ENCODE measurements around the gene FKBP5.
"Not testable (repeated sequence)": the region's sequence is repeated elsewhere in the genome, so short reads cannot be mapped to it uniquely, and the experiment has no call there.

FKBP5 gene

GRCh38 chr6:35583893-35584688 is 104.6 kb downstream of the FKBP5 start:
- DNase-seq: peak; percentile 16 to 75 (median 60)

- no peak for DNase-seq
Observed at GRCh38 chr6:35582315-35582714, 106.4 kb downstream of the FKBP5 start.

- no peak for DNase-seq
Observed at GRCh38 chr6:35581633-35582032, 107.1 kb downstream of the FKBP5 start.

- no peak for DNase-seq
Observed at GRCh38 chr6:35580836-35581235, 107.9 kb downstream of the FKBP5 start.

GRCh38 chr6:35576682-35577081 is 112.0 kb downstream of the FKBP5 start:
- DNase-seq: no peak

GRCh38 chr6:35573495-35574110 is 115.1 kb downstream of the FKBP5 start:
- DNase-seq: no peak

- DNase-seq: not testable (repeated sequence)
Observed at GRCh38 chr6:35570885-35571330, 117.8 kb downstream of the FKBP5 start.

GRCh38 chr6:35569011-35569461 is 119.7 kb downstream of the FKBP5 start:
- DNase-seq: peak in 3 of 5 experiments; percentile 9 to 28 (median 17)

GRCh38 chr6:35566794-35567193 is 121.9 kb downstream of the FKBP5 start:
- no peak for DNase-seq

GRCh38 chr6:35564733-35565132 is 124.0 kb downstream of the FKBP5 start:
- DNase-seq: no peak

- no peak for DNase-seq
Observed at GRCh38 chr6:35562060-35562459, 126.7 kb downstream of the FKBP5 start.

GRCh38 chr6:35561113-35561512 is 127.6 kb downstream of the FKBP5 start:
- DNase-seq: no peak

GRCh38 chr6:35558571-35558970 is 130.1 kb downstream of the FKBP5 start:
- no peak for DNase-seq

- no peak for DNase-seq
Observed at GRCh38 chr6:35557239-35557638, 131.5 kb downstream of the FKBP5 start.

- DNase-seq: no peak
Observed at GRCh38 chr6:35554811-35555210, 133.9 kb downstream of the FKBP5 start.

- DNase-seq: no peak
Observed at GRCh38 chr6:35553315-35553714, 135.4 kb downstream of the FKBP5 start.

GRCh38 chr6:35552285-35552917 is 136.3 kb downstream of the FKBP5 start:
- peak; percentile 25 to 62 (median 42) for DNase-seq

GRCh38 chr6:35550437-35550836 is 138.3 kb downstream of the FKBP5 start:
- DNase-seq: no peak

- no peak for DNase-seq
Observed at GRCh38 chr6:35547676-35548075, 141.0 kb downstream of the FKBP5 start.

- no peak for DNase-seq
Observed at GRCh38 chr6:35544769-35545361, 143.8 kb downstream of the FKBP5 start.

GRCh38 chr6:35543459-35544193 is 145.1 kb downstream of the FKBP5 start:
- no peak for DNase-seq

- no peak for DNase-seq
Observed at GRCh38 chr6:35541836-35542235, 146.9 kb downstream of the FKBP5 start.

- DNase-seq: no peak
Observed at GRCh38 chr6:35539223-35539622, 149.5 kb downstream of the FKBP5 start.
